ENCODE data around the gene EXOG.

The EXOG gene

GRCh38 chr3:38496131-38496910 is at the start of gene EXOG:
Gene EXOG, plus strand, starts transcription at chr3:38496340. Its CDS starts 28 bp downstream, at chr3:38496368.
- peak; percentile 92 for DNase-seq

GRCh38 chr3:38446812-38447211 is 49.3 kb upstream of the EXOG start:
- no peak for DNase-seq

- no peak for DNase-seq
Measured at GRCh38 chr3:38450853-38451252, 45.3 kb upstream of the EXOG start.

GRCh38 chr3:38453075-38453912 is 42.8 kb upstream of the EXOG start, which contains the start of gene ACVR2B:
Gene ACVR2B, plus strand, starts transcription at chr3:38453890. Its CDS starts 433 bp downstream, at chr3:38454323.
- DNase-seq, result peak; percentile 74

GRCh38 chr3:38453913-38454177 is 42.3 kb upstream of the EXOG start:
- no peak for DNase-seq

- DNase-seq, result no peak
Measured at GRCh38 chr3:38454178-38454883, 41.8 kb upstream of the EXOG start.

- peak; percentile 34 for DNase-seq
Measured at GRCh38 chr3:38454884-38455638, 41.1 kb upstream of the EXOG start.

- DNase-seq, result no peak
Measured at GRCh38 chr3:38455639-38456430, 40.3 kb upstream of the EXOG start.

GRCh38 chr3:38457111-38458003 is 38.8 kb upstream of the EXOG start:
- no peak for DNase-seq

GRCh38 chr3:38458796-38459498 is 37.2 kb upstream of the EXOG start:
- no peak for DNase-seq

GRCh38 chr3:38459499-38460048 is 36.6 kb upstream of the EXOG start:
- DNase-seq, result no peak

GRCh38 chr3:38460377-38461270 is 35.5 kb upstream of the EXOG start:
- DNase-seq, result no peak

- no peak for DNase-seq
Measured at GRCh38 chr3:38465588-38466154, 30.5 kb upstream of the EXOG start.

- DNase-seq, result no peak
Measured at GRCh38 chr3:38468765-38469164, 27.4 kb upstream of the EXOG start.

GRCh38 chr3:38469852-38470251 is 26.3 kb upstream of the EXOG start:
- no peak for DNase-seq

- no peak for DNase-seq
Measured at GRCh38 chr3:38471260-38471857, 24.8 kb upstream of the EXOG start.

GRCh38 chr3:38472342-38472741 is 23.8 kb upstream of the EXOG start:
- DNase-seq, result no peak

GRCh38 chr3:38473229-38473628 is 22.9 kb upstream of the EXOG start:
- DNase-seq, result no peak
